A172 (cell line): Measurements from ENCODE around the gene SLC25A17. TPM values are rescaled to one million over a fixed set of nuclear protein-coding genes. Genes with fewer than 3 reads are reported as not detected.
"Not testable (repeated sequence)": the region's sequence is repeated elsewhere in the genome, so short reads cannot be mapped to it uniquely, and the experiment has no call there.

Experiments
- DNase-seq: peaks from one replicate; pipeline ENCODE4 v3.0.0-alpha.2; 2015; ENCODE audit warnings: low spot score
- total RNA-seq: library from RNA; depleted of rRNA; stranded (reverse); fragments of >200 nt; shearing (Covaris generic); gene quantifications from 2 replicates; pipeline ENCODE4 v1.2.3, GENCODE V29; 2014; rRNA removed

The SLC25A17 gene
- total RNA-seq, 1 experiment from 2014 or later: 24.8 TPM

GRCh38 chr22:40720538-40721256, 98.4 kb downstream of the SLC25A17 start:
- peak; percentile 69 for DNase-seq

- DNase-seq: not testable (repeated sequence)
Measured at GRCh38 chr22:40720156-40720537, 99.0 kb downstream of the SLC25A17 start.

Other genes with a start within 250 kb of the SLC25A17 start
- gene MRTFA, start 182.6 kb downstream of the SLC25A17 start, total RNA-seq: 47.7 and 56.5 TPM in 2 replicates
- not detected in 2 replicates for gene MCHR1, start 139.9 kb downstream of the SLC25A17 start, total RNA-seq
- gene ST13, start 37.3 kb upstream of the SLC25A17 start, total RNA-seq: 202 and 210 TPM in 2 replicates
- 6.4 and 8.5 TPM in 2 replicates for gene XPNPEP3, start 37.8 kb upstream of the SLC25A17 start, total RNA-seq
- gene DNAJB7, start 42.8 kb upstream of the SLC25A17 start, total RNA-seq: not detected in 2 replicates
- gene RBX1, start 132.0 kb upstream of the SLC25A17 start, total RNA-seq: 67.1 and 101 TPM in 2 replicates